IMR-90 (cell line): ENCODE results near the gene PAN3.

Source experiments
- CEBPB ChIP-seq: IDR thresholded peaks from 2 replicates; pipeline ENCODE4 v1.6.1; 2012; ENCODE audit warnings: low read depth, low read length, improper control_type of control experiment
- MAFK ChIP-seq: IDR thresholded peaks from 2 replicates; pipeline ENCODE4 v1.6.1; 2012; ENCODE audit warnings: low read depth, low read length, improper control_type of control experiment
- MXI1 ChIP-seq: IDR thresholded peaks from 2 replicates; pipeline ENCODE4 v1.6.1; 2012; ENCODE audit warnings: low read depth, mild to moderate bottlenecking, low read length, moderate library complexity, borderline replicate concordance
- POLR2A ChIP-seq: IDR thresholded peaks from 2 replicates; pipeline ENCODE4 v1.6.1; 2012; ENCODE audit warnings: mild to moderate bottlenecking, low read depth, low read length
- RAD21 ChIP-seq: IDR thresholded peaks from 2 replicates; pipeline ENCODE4 v1.6.1; 2012; ENCODE audit warnings: low read length, improper control_type of control experiment
- SMC3 ChIP-seq: fragments of 150-350 bp; IDR thresholded peaks from 2 replicates; pipeline ENCODE4 v1.6.1; 2016; ENCODE audit warnings: low read depth, mild to moderate bottlenecking, antibody characterized with exemption, low read length, moderate library complexity
- TF ChIP-seq, protein P1 (sequence below): conservative IDR thresholded peaks from 2 replicates; pipeline ENCODE4 v1.5.1; 2012; ENCODE audit warnings: mild to moderate bottlenecking, low read depth, low read length, improper control_type of control experiment

DNA sequence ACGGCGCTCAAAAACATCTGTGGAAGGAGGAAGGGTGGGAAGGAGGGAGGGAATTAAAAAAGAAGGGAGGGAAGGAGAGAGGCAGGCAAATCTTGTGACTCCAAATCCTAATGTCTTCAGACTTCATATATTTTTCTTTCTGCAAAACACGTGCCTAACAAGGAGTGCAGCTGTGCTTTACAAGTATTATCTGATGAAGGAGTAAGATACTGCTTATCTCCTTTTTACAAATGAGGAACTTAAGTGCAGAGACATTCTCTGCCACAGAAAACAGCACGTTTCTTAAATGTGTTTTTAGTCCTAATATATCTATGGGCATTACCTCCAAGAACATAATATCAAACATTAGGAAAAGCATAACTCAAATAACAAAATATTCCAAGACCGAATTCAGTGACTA, 44.5 kb upstream of the PAN3 start:
- TF ChIP-seq, protein P1, sequence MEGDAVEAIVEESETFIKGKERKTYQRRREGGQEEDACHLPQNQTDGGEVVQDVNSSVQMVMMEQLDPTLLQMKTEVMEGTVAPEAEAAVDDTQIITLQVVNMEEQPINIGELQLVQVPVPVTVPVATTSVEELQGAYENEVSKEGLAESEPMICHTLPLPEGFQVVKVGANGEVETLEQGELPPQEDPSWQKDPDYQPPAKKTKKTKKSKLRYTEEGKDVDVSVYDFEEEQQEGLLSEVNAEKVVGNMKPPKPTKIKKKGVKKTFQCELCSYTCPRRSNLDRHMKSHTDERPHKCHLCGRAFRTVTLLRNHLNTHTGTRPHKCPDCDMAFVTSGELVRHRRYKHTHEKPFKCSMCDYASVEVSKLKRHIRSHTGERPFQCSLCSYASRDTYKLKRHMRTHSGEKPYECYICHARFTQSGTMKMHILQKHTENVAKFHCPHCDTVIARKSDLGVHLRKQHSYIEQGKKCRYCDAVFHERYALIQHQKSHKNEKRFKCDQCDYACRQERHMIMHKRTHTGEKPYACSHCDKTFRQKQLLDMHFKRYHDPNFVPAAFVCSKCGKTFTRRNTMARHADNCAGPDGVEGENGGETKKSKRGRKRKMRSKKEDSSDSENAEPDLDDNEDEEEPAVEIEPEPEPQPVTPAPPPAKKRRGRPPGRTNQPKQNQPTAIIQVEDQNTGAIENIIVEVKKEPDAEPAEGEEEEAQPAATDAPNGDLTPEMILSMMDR = no peak
- TF ChIP-seq SMC3 (no peak), POLR2A (no peak), RAD21 (no peak), MAFK (no peak), MXI1 (no peak), CEBPB (no peak)
